ENCODE measurements around the gene ARHGAP24. TPM values are rescaled to one million over a fixed set of nuclear protein-coding genes. Genes with fewer than 3 reads are reported as not detected.

The ARHGAP24 gene
- total RNA-seq, 1 donor from 2014 or later: 11.1 TPM

GRCh38 chr4:85952528-85952927 lies 477.6 kb downstream of the ARHGAP24 start:
- FAIRE-seq (no peak), DNase-seq (ENCODE audit: low read depth) (peak; percentile 36)
- Histone ChIP-seq H3K27me3 (ENCODE audit: control insufficient read depth, insufficient read depth, low read length) (no peaks in the 10 kb centered on the region), H3K4me3 (ENCODE audit: low read depth, low read length) (no peak overlapping the region), H3K36me3 (ENCODE audit: control insufficient read depth, insufficient read depth, low read length) (no peaks in the 10 kb centered on the region)
- TF ChIP-seq, protein P1, sequence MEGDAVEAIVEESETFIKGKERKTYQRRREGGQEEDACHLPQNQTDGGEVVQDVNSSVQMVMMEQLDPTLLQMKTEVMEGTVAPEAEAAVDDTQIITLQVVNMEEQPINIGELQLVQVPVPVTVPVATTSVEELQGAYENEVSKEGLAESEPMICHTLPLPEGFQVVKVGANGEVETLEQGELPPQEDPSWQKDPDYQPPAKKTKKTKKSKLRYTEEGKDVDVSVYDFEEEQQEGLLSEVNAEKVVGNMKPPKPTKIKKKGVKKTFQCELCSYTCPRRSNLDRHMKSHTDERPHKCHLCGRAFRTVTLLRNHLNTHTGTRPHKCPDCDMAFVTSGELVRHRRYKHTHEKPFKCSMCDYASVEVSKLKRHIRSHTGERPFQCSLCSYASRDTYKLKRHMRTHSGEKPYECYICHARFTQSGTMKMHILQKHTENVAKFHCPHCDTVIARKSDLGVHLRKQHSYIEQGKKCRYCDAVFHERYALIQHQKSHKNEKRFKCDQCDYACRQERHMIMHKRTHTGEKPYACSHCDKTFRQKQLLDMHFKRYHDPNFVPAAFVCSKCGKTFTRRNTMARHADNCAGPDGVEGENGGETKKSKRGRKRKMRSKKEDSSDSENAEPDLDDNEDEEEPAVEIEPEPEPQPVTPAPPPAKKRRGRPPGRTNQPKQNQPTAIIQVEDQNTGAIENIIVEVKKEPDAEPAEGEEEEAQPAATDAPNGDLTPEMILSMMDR (IDR thresholded peaks at IDR 0.05; ENCODE audit: insufficient read depth, low read length, severe bottlenecking): no peak

DNA sequence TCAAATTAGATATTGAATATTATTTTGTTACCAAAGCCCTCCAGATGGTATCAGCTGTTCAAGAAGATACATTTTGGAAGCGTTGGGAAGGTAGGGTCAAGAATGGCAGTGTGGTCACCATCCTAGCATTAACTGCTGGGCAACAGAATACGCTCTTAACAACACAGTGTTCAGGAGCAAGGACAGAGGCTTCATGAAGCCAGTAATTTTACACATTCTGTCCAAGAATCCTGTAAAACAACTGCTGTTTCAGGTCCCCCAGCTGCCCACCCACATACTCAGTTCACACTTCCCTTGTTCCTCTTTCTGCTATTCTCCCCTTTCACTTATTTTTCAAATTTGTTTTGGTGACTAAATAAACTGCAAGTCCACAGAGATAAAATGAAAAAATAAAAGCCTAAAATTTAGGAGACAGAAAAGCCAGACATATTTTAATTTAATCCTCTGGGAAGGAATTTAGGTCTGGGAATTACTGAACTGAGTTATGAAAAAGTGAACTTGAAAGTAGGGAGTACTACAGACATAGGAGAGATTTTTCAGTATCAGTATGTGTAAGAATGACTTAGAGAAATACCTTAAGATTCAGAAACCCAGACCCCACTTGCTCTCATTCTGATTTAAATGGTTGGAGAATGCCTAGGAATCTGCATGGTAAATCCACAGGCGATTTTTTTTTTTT lies 478.2 kb downstream of the ARHGAP24 start:
- Histone ChIP-seq H3K36me3 (ENCODE audit: control insufficient read depth, insufficient read depth, low read length) (no peaks in the 10 kb centered on the region), H3K4me3 (ENCODE audit: low read depth, low read length) (no peak overlapping the region), H3K27me3 (ENCODE audit: control insufficient read depth, insufficient read depth, low read length) (no peaks in the 10 kb centered on the region)
- FAIRE-seq: no peak
- DNase-seq (ENCODE audit: low read depth): no peak
- TF ChIP-seq, protein P1 (IDR thresholded peaks at IDR 0.05; ENCODE audit: insufficient read depth, low read length, severe bottlenecking): no peak

GRCh38 chr4:85953651-85954018 lies 478.7 kb downstream of the ARHGAP24 start:
- peak; percentile 81 for DNase-seq (ENCODE audit: low read depth)

DNA sequence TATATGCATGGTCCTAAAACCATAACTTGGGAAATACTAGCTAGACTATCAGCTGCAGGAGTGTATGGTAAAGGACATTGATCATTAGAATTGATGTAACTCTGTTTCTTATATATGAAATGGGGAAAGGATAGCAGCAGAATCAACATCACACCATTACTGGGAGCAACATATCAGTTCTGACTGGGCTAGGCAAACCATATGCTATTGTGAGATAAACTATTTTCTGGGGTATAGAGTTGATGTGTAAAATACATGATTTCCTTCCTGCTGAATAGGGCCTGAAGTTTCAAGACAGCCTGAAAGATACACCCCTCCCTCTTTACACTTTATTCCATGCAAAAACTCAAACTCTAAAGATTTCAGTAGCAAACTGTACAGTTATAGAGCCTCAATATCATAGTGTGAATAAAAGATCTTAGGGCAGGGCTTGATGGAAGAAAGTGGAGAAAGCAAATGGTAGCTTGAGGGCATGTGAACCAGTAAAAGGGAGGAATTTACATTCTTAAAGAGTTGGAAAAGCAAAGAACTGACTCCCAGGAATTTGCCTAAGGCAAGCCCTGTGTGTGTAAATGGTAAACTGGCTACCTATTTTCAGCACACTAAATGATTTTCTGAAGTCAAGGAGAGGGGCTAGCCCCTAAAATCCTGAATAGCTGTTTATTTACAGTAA lies 480.8 kb downstream of the ARHGAP24 start:
- TF ChIP-seq, protein P1 (IDR thresholded peaks at IDR 0.05; ENCODE audit: insufficient read depth, low read length, severe bottlenecking): no peak
- DNase-seq (ENCODE audit: low read depth) (no peak), FAIRE-seq (no peak)
- Histone ChIP-seq H3K27me3 (ENCODE audit: control insufficient read depth, insufficient read depth, low read length) (no peaks in the 10 kb centered on the region), H3K36me3 (ENCODE audit: control insufficient read depth, insufficient read depth, low read length) (no peaks in the 10 kb centered on the region), H3K4me3 (ENCODE audit: low read depth, low read length) (no peak overlapping the region)

More at GRCh38 chr4:85953651-85954018, 478.7 kb downstream of the ARHGAP24 start:
- H3K27me3 ChIP-seq (ENCODE audit: control insufficient read depth, insufficient read depth, low read length): no peaks in the 10 kb centered on the region
- FAIRE-seq: no peak
- TF ChIP-seq, protein P1 (IDR thresholded peaks at IDR 0.05; ENCODE audit: insufficient read depth, low read length, severe bottlenecking): no peak
- H3K36me3 ChIP-seq (ENCODE audit: control insufficient read depth, insufficient read depth, low read length): no peaks in the 10 kb centered on the region
- H3K4me3 ChIP-seq (ENCODE audit: low read depth, low read length): no peak overlapping the region

DNA sequence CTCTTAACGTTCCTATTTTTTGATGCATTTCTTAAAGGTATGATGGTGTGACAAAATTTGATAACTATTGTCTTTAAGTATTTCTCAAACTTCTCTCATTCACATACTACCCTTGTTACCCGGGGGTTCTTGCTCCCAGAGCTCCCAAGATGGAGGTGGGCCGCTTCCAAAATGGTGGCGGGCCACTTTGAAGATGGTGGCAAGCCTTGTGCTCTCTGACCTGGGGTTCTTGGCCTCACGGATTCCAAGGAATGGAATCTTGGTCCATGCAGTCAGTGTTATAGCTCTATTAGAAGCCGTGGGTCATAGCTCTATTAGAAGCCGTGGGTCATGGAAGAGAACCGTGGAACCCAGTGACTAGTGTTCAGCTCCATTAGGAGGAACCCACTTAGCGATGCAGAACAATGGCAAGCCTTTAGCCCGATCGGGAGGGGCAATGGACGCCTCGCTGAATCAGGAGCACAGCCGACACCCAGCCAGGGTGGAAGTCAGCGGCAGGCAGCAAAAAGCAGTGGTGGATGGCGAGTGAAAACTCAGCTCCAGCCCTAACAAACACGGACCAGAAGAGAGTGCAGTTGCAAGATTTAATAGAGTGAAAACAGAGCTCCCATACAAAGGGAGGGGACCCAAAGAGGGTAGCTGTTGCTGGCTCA lies 481.5 kb downstream of the ARHGAP24 start:
- FAIRE-seq (no peak), DNase-seq (ENCODE audit: low read depth) (no peak)
- Histone ChIP-seq H3K36me3 (ENCODE audit: control insufficient read depth, insufficient read depth, low read length) (no peaks in the 10 kb centered on the region), H3K27me3 (ENCODE audit: control insufficient read depth, insufficient read depth, low read length) (no peaks in the 10 kb centered on the region), H3K4me3 (ENCODE audit: low read depth, low read length) (no peak overlapping the region)
- TF ChIP-seq, protein P1 (IDR thresholded peaks at IDR 0.05; ENCODE audit: insufficient read depth, low read length, severe bottlenecking): no peak

Measured in bronchial epithelial cell (primary cell).